GM23338 (cell line): Measurements from ENCODE around the gene IFNLR1. TPM values are rescaled to one million over a fixed set of nuclear protein-coding genes. Genes with fewer than 3 reads are reported as not detected.

ENCODE experiments used
- ATAC-seq: fragments of 200-7000 bp; cut with Tn5 transposase; 3 replicates; pipeline ENCODE4 v1.9.1; 2020
- DNase-seq: peaks from one replicate; pipeline ENCODE4 v3.0.0-alpha.2; 2015; ENCODE audit warnings: low spot score
- H2AFZ ChIP-seq: fragments of 200-600 bp; sonication (generic); 2 replicates; pipeline ENCODE4 v1.8.0; 2016; ENCODE audit warnings: antibody characterized with exemption, mild to moderate bottlenecking, moderate library complexity
- H3F3A ChIP-seq: fragments of 200-600 bp; sonication (generic); replicated peaks from 2 replicates; pipeline ENCODE4 v1.8.0; 2017; ENCODE audit warnings: antibody characterized with exemption, mixed run types, low read depth
- H3K27ac ChIP-seq: fragments of 200-600 bp; sonication (generic); 2 replicates; pipeline ENCODE4 v1.6.1; 2016; ENCODE audit warnings: low read depth
- H3K27me3 ChIP-seq: fragments of 200-600 bp; sonication (generic); 2 replicates; pipeline ENCODE4 v1.8.0; 2016; ENCODE audit warnings: mild to moderate bottlenecking, mixed run types, moderate library complexity; ENCODE audit not compliant: insufficient read depth
- H3K36me3 ChIP-seq: fragments of 200-600 bp; sonication (generic); 2 replicates; pipeline ENCODE4 v1.8.0; 2016; ENCODE audit warnings: mild to moderate bottlenecking; ENCODE audit not compliant: insufficient read depth
- H3K4me1 ChIP-seq: fragments of 200-600 bp; sonication (generic); 2 replicates; pipeline ENCODE4 v1.8.0; 2016; ENCODE audit warnings: mild to moderate bottlenecking, moderate library complexity; ENCODE audit not compliant: insufficient read depth
- H3K4me2 ChIP-seq: fragments of 200-600 bp; sonication (generic); 2 replicates; pipeline ENCODE4 v1.7.1; 2017; ENCODE audit warnings: mixed run types
- H3K4me3 ChIP-seq: fragments of 200-600 bp; sonication (generic); 2 replicates; pipeline ENCODE4 v1.6.1; 2016; ENCODE audit warnings: mixed run types
- H3K79me2 ChIP-seq: fragments of 200-600 bp; sonication (generic); replicated peaks from 2 replicates; pipeline ENCODE4 v1.8.0; 2017; ENCODE audit warnings: mild to moderate bottlenecking; ENCODE audit not compliant: insufficient read depth
- H3K9me2 ChIP-seq: fragments of 200-600 bp; sonication (generic); 2 replicates; pipeline ENCODE4 v1.8.0; 2017; ENCODE audit not compliant: insufficient read depth
- H4K20me1 ChIP-seq: fragments of 200-600 bp; sonication (generic); replicated peaks from 2 replicates; pipeline ENCODE4 v1.8.0; 2017; ENCODE audit warnings: mild to moderate bottlenecking; ENCODE audit not compliant: insufficient read depth
- H3K27ac Mint-ChIP-seq: 2 replicates; pipeline ENCODE4 v1.8.0; 2020; ENCODE audit warnings: inconsistent platforms, mild to moderate bottlenecking, moderate library complexity, mixed read lengths
- H3K27me3 Mint-ChIP-seq: 3 replicates; pipeline ENCODE4 v1.8.0; 2022; ENCODE audit warnings: low read depth, mild to moderate bottlenecking, moderate library complexity, mixed read lengths, inconsistent platforms; ENCODE audit not compliant: insufficient read depth, poor library complexity
- H3K36me3 Mint-ChIP-seq: 3 replicates; pipeline ENCODE4 v1.8.0; 2021; ENCODE audit warnings: low read depth, mild to moderate bottlenecking, inconsistent platforms, moderate library complexity, mixed read lengths
- H3K4me1 Mint-ChIP-seq: 3 replicates; pipeline ENCODE4 v1.8.0; 2020; ENCODE audit warnings: mild to moderate bottlenecking, inconsistent platforms, mixed read lengths
- H3K4me3 Mint-ChIP-seq: 3 replicates; pipeline ENCODE4 v1.8.0; 2021; ENCODE audit warnings: moderate library complexity, mild to moderate bottlenecking, inconsistent platforms, mixed read lengths
- H3K9me3 Mint-ChIP-seq: 3 replicates; pipeline ENCODE4 v1.8.0; 2020; ENCODE audit warnings: moderate library complexity, mild to moderate bottlenecking, inconsistent platforms, mixed read lengths
- CREB1 ChIP-seq: fragments of 250-450 bp; sonication (Bioruptor Pico); IDR thresholded peaks from 2 replicates; pipeline ENCODE4 v1.5.0; 2020; ENCODE audit warnings: low read depth, mild to moderate bottlenecking, moderate library complexity
- ETS1 ChIP-seq: IDR thresholded peaks from 2 replicates; pipeline ENCODE4 v1.6.1; 2016; ENCODE audit warnings: antibody characterized with exemption
- EZH2 ChIP-seq: fragments of 200-600 bp; sonication (generic); IDR thresholded peaks from one replicate; pipeline ENCODE4 v1.8.0; 2017; ENCODE audit warnings: antibody characterized with exemption, mild to moderate bottlenecking, low read depth; ENCODE audit not compliant: unreplicated experiment
- JUNB ChIP-seq: IDR thresholded peaks from one replicate; pipeline ENCODE4 v1.6.1; 2016; ENCODE audit warnings: antibody characterized with exemption; ENCODE audit not compliant: unreplicated experiment
- POLR2AphosphoS5 ChIP-seq: IDR thresholded peaks from 2 replicates; pipeline ENCODE4 v1.6.1; 2016; ENCODE audit warnings: antibody characterized with exemption, low read depth
- REST ChIP-seq: IDR thresholded peaks from one replicate; pipeline ENCODE4 v1.6.1; 2018; ENCODE audit warnings: antibody characterized with exemption; ENCODE audit not compliant: unreplicated experiment
- STAT1 ChIP-seq: IDR thresholded peaks from one replicate; pipeline ENCODE4 v1.6.1; 2016; ENCODE audit warnings: antibody characterized with exemption; ENCODE audit not compliant: unreplicated experiment
- ZNF331 ChIP-seq: fragments of 250-450 bp; sonication (Bioruptor Pico); IDR thresholded peaks from 2 replicates; pipeline ENCODE4 v1.5.0; 2020; ENCODE audit warnings: low read depth, mild to moderate bottlenecking, moderate library complexity
- polyA plus RNA-seq: library from polyadenylated mRNA; unstranded; fragments of >200 nt; fragmentation: Nextera tagmentation; extraction: Ambion mirVana; gene quantifications from 2 replicates; pipeline ENCODE4 v1.2.1, GENCODE V29; 2016
- total RNA-seq: library from RNA; depleted of rRNA; stranded (reverse); fragments of >200 nt; shearing (Covaris generic); gene quantifications from 2 replicates; pipeline ENCODE4 v1.2.3, GENCODE V29; 2014
- TF ChIP-seq, protein P1 (sequence below), 2 experiments: fragments of 200-600 bp in 1 of 2; sonication (generic) in 1 of 2; conservative IDR thresholded peaks; 2 replicates each; pipeline versions ENCODE4 v1.5.1 to v1.6.1; 2016 to 2017; ENCODE audit warnings: antibody characterized with exemption in 2 of 2, low read depth in 2 of 2, mild to moderate bottlenecking in 2 of 2, moderate library complexity in 1 of 2

The IFNLR1 gene
- total and polyA plus RNA-seq, 2 experiments from 2014 or later: 4.2 to 6.2 TPM

DNA sequence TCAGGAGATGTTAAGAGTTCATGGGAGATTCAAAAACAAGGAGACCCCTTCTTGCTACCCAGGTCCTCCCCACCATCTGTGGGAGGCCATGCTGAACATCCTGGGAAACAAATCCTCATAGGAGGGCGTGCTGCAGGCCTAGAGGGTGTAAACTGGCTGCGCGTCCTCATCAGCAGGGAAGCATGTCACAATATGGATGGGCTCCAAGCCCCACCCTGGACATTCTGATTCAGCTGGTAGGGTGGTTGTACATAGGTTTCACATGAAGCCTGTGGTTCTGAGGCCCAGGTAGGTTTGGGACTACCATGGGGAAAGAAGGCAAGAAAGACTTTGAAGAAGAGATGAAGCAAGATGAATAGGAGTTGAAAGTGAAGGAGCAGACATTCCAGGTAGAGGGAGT, 44.6 kb upstream of the IFNLR1 start:
- Histone ChIP-seq H3K27me3 (no peaks in the 10 kb centered on the region), H3K27ac (no peak overlapping the region), H3K4me3 (no peak overlapping the region), H2AFZ (no peak overlapping the region), H3K79me2 (no peaks in the 10 kb centered on the region), H3K36me3 (no peaks in the 10 kb centered on the region), H3F3A (no peaks in the 10 kb centered on the region), H3K9me2 (no peaks in the 10 kb centered on the region), H4K20me1 (no peaks in the 10 kb centered on the region), H3K4me1 (peaks cover 3% of the 10 kb centered on the region; the same call in 1 of the 2 replicates), H3K4me2 (no peak overlapping the region)
- no peak overlapping the region for H3K4me3 Mint-ChIP-seq
- peaks cover 3% of the 10 kb centered on the region for H3K27me3 Mint-ChIP-seq
- TF ChIP-seq REST: no peak
- TF ChIP-seq ZNF331 (CRISPR knock-in tag): no peak
- no peak for TF ChIP-seq POLR2AphosphoS5
- TF ChIP-seq EZH2: no peak
- TF ChIP-seq JUNB: no peak
- TF ChIP-seq STAT1: no peak
- no peak for TF ChIP-seq CREB1 (CRISPR knock-in tag)
- TF ChIP-seq, protein P1, sequence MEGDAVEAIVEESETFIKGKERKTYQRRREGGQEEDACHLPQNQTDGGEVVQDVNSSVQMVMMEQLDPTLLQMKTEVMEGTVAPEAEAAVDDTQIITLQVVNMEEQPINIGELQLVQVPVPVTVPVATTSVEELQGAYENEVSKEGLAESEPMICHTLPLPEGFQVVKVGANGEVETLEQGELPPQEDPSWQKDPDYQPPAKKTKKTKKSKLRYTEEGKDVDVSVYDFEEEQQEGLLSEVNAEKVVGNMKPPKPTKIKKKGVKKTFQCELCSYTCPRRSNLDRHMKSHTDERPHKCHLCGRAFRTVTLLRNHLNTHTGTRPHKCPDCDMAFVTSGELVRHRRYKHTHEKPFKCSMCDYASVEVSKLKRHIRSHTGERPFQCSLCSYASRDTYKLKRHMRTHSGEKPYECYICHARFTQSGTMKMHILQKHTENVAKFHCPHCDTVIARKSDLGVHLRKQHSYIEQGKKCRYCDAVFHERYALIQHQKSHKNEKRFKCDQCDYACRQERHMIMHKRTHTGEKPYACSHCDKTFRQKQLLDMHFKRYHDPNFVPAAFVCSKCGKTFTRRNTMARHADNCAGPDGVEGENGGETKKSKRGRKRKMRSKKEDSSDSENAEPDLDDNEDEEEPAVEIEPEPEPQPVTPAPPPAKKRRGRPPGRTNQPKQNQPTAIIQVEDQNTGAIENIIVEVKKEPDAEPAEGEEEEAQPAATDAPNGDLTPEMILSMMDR (conservative IDR thresholded peaks at IDR 0.05; ENCODE audit: low read depth in 2 of 2): no peak
- TF ChIP-seq ETS1: no peak
- peaks cover 16% of the 10 kb centered on the region for H3K4me1 Mint-ChIP-seq
- no peak overlapping the region for H3K27ac Mint-ChIP-seq
- no peak for ATAC-seq
- no peak for DNase-seq
- peaks cover 5% of the 10 kb centered on the region; the same call in 2 of the 3 replicates for H3K9me3 Mint-ChIP-seq
- no peaks in the 10 kb centered on the region for H3K36me3 Mint-ChIP-seq

GRCh38 chr1:24228311-24228710, 41.2 kb upstream of the IFNLR1 start:
- Histone ChIP-seq H3K79me2 (no peaks in the 10 kb centered on the region), H3K4me2 (no peak overlapping the region), H3K4me1 (no peaks in the 10 kb centered on the region), H3K27me3 (no peaks in the 10 kb centered on the region), H3K9me2 (no peaks in the 10 kb centered on the region), H3K4me3 (no peak overlapping the region), H3F3A (no peaks in the 10 kb centered on the region), H3K36me3 (no peaks in the 10 kb centered on the region), H3K27ac (no peak overlapping the region), H2AFZ (no peak overlapping the region), H4K20me1 (no peaks in the 10 kb centered on the region)
- no peak for ATAC-seq
- no peaks in the 10 kb centered on the region for H3K27me3 Mint-ChIP-seq
- no peak overlapping the region for H3K27ac Mint-ChIP-seq
- DNase-seq: no peak
- H3K36me3 Mint-ChIP-seq: no peaks in the 10 kb centered on the region
- H3K9me3 Mint-ChIP-seq: peaks cover 5% of the 10 kb centered on the region; the same call in 2 of the 3 replicates
- no peaks in the 10 kb centered on the region for H3K4me1 Mint-ChIP-seq
- no peak overlapping the region for H3K4me3 Mint-ChIP-seq
- TF ChIP-seq, protein P1 (conservative IDR thresholded peaks at IDR 0.05; ENCODE audit: low read depth in 2 of 2): no peak
